Measurements from ENCODE around the gene TAF15.

TAF15 gene

GRCh38 chr17:35795007-35795870, 14.0 kb upstream of the TAF15 start, which contains the start of gene MMP28:
TSS of gene MMP28 (minus strand) at chr17:35795641. CDS start at chr17:35795377, 264 bp downstream.
- TF ChIP-seq, protein P1, sequence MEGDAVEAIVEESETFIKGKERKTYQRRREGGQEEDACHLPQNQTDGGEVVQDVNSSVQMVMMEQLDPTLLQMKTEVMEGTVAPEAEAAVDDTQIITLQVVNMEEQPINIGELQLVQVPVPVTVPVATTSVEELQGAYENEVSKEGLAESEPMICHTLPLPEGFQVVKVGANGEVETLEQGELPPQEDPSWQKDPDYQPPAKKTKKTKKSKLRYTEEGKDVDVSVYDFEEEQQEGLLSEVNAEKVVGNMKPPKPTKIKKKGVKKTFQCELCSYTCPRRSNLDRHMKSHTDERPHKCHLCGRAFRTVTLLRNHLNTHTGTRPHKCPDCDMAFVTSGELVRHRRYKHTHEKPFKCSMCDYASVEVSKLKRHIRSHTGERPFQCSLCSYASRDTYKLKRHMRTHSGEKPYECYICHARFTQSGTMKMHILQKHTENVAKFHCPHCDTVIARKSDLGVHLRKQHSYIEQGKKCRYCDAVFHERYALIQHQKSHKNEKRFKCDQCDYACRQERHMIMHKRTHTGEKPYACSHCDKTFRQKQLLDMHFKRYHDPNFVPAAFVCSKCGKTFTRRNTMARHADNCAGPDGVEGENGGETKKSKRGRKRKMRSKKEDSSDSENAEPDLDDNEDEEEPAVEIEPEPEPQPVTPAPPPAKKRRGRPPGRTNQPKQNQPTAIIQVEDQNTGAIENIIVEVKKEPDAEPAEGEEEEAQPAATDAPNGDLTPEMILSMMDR (conservative IDR thresholded peaks at IDR 0.05; ENCODE audit: control insufficient read depth, insufficient read depth, low read depth, low read length) = no peak
- H3K4me3 ChIP-seq (ENCODE audit: control insufficient read depth, low read depth, low read length) = peak within 1 kb of the TSS; percentile 23
- no peak for DNase-seq (ENCODE audit: low read depth)

- H3K4me3 ChIP-seq (ENCODE audit: control insufficient read depth, low read depth, low read length) = peak overlapping the region; percentile 23
- DNase-seq (ENCODE audit: low read depth) = no peak
- TF ChIP-seq, protein P1 (conservative IDR thresholded peaks at IDR 0.05; ENCODE audit: control insufficient read depth, insufficient read depth, low read depth, low read length) = no peak
Measured at GRCh38 chr17:35795871-35796265, 13.4 kb upstream of the TAF15 start.

GRCh38 chr17:35796942-35797341, 12.3 kb upstream of the TAF15 start:
- DNase-seq (ENCODE audit: low read depth) = no peak
- TF ChIP-seq, protein P1 (conservative IDR thresholded peaks at IDR 0.05; ENCODE audit: control insufficient read depth, insufficient read depth, low read depth, low read length) = no peak
- H3K4me3 ChIP-seq (ENCODE audit: control insufficient read depth, low read depth, low read length) = no peak overlapping the region

DNA sequence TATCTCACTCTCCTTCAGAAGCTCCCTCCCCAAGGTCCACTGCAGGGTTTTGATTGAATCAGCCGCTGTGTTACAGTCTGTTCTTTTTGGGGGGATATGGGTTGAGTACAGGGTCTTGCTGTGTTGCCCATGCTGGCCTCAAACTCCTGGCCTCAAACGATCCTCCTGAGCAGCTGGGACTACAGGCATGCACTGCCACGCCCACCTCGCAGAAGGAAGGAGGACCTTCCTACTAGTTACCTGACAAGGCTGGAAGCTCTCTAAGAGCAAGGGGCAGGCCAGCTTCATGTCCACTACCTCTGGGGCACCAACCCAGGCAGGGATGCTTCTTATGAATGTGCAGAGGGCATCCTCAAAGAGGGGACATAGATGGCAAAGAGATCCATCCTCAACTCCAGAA, 11.9 kb upstream of the TAF15 start:
- TF ChIP-seq, protein P1 (conservative IDR thresholded peaks at IDR 0.05; ENCODE audit: control insufficient read depth, insufficient read depth, low read depth, low read length) = no peak
- DNase-seq (ENCODE audit: low read depth) = no peak
- no peak overlapping the region for H3K4me3 ChIP-seq (ENCODE audit: control insufficient read depth, low read depth, low read length)

- TF ChIP-seq, protein P1 (conservative IDR thresholded peaks at IDR 0.05; ENCODE audit: control insufficient read depth, insufficient read depth, low read depth, low read length) = no peak
- H3K4me3 ChIP-seq (ENCODE audit: control insufficient read depth, low read depth, low read length) = no peak overlapping the region
- no peak for DNase-seq (ENCODE audit: low read depth)
Measured at GRCh38 chr17:35797918-35798317, 11.4 kb upstream of the TAF15 start.

GRCh38 chr17:35799942-35800341, 9.3 kb upstream of the TAF15 start:
- no peak for DNase-seq (ENCODE audit: low read depth)
- H3K4me3 ChIP-seq (ENCODE audit: control insufficient read depth, low read depth, low read length) = no peak overlapping the region
- TF ChIP-seq, protein P1 (conservative IDR thresholded peaks at IDR 0.05; ENCODE audit: control insufficient read depth, insufficient read depth, low read depth, low read length) = no peak

Data from fibroblast of mammary gland (primary cell).